NCI-H774 (cell line): ENCODE results near the gene ABLIM2.

Experiments used
- DNase-seq: peaks from one replicate; lab custom pipeline; 2025; lab: John Stamatoyannopoulos, UW

ABLIM2 gene

GRCh38 chr4:8119877-8120276 is 38.7 kb downstream of the ABLIM2 start:
- no peak for DNase-seq

DNA sequence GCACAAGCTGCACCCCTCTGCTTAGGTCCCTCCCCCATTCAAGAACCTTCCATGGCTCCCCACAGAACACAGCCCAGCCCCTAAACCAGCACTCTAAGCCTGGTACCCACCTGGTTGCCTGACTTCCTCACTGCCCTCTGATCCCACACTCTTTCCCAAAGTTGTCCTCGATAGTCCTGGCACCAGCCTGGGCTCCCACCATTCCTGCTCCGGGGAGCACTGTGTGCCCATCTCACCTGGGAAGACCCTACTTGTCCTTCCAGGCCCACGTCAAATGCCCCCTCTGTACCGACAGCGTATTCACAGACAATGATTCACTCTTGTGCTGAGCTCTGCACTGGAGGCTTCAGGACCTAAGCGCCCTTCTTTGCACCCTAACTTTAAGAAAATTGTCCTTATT is 40.1 kb downstream of the ABLIM2 start:
- no peak for DNase-seq

DNA sequence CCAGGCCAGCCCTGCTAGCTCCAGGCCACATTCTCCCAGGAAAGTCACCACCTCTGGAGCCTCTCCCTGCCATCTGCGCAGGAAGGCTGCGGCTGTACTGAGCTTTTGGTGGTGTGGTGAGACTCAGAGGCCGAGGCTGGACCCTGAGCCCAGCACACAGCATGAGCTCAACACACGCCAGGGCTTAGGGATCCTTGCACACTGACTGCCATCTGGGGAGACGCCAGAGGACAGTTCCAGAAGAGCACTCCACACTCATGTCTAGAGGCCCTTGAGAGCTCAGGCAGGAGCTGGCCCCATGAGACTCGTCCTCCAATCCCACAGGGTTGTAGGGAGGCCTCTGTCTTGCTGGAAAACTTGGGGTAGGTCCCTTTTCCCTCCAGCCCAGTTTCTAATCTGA is 40.6 kb downstream of the ABLIM2 start:
- DNase-seq: no peak

- no peak for DNase-seq
Observed at GRCh38 chr4:8117278-8117682, 41.3 kb downstream of the ABLIM2 start.

GRCh38 chr4:8115916-8116315 is 42.7 kb downstream of the ABLIM2 start:
- DNase-seq: no peak

- DNase-seq: no peak
Observed at GRCh38 chr4:8115203-8115520, 43.5 kb downstream of the ABLIM2 start.

DNA sequence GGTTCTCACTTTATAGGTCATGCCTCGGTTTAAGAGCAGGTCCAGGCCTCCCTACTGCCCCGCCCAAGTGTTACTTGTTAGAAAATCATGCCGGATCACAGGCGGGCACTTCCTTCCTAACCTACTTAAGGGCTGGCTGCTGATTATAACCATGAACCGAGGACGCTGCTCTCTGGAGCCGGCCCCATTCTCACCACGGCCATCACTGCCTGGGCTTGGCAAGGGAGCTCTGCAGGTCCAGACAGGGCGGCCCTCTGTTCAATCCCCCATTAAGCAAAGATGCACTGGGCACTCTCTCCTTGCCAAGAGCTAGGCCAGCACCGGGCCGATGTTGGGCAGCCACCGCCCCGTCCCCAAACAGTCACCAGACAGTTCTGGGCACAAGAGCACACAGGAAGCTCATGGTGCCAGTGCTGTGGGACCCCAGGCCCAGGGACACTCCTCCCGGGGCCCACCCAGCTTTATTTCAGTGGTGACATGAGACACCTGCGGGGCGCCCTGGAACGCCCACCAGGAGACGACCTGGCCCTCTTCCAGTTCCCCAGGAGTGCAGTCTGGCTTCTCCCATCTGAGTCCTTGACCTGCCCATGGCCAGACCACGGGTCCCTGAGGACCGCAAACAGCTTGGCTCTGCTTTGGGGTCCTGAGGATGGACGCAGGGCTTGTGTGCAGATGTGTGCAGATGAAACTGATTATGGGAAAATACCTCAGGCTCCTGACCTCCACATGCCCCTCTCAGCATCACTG is 44.0 kb downstream of the ABLIM2 start:
- no peak for DNase-seq

- no peak for DNase-seq
Observed at GRCh38 chr4:8113611-8114377, 44.8 kb downstream of the ABLIM2 start.

DNA sequence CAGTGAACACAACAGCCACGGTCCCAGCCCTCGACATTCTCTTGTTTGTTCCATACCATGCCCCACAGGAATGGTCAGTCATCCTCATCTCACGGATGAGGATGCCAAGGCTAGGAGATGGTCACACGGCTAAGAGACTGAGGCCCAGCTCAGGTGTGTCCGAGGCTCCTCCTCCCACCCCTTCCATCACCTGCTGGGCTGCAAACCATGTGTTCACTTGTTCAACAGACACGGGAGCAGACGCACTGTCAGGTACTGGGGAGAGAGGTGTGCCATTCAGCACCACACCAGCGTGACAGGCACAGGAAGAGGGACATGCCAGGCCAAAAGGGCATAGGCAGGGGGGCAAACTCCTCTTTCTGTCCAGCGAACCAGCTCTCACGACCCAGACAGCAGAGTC is 45.9 kb downstream of the ABLIM2 start:
- DNase-seq: no peak

DNA sequence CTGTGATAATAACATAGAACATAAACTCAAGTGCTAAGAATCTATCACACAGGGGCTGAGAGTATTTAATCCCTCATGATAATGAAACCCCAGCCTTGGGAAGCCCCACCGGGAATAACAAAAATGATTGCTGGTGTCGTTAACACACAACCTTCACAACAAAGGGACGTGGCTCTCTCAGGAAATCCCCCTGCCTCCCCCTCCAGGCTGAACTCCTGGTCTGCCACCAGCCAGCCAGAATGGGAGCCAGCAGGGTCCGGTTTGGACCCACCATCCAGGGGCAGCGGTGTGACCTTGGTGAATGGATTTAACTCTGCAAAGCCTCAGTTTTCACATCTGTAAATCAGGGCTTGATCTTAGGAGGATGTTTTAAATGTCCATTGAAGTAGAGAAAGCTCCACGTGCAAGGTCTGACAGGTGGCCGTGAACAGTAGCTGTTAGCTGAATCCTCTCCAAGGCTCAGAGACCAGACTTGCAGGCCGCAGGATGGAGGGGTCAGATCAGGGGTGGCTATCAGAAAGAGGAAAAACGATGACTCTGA is 46.5 kb downstream of the ABLIM2 start:
- DNase-seq: no peak

- no peak for DNase-seq
Observed at GRCh38 chr4:8110071-8110986, 48.3 kb downstream of the ABLIM2 start.

DNA sequence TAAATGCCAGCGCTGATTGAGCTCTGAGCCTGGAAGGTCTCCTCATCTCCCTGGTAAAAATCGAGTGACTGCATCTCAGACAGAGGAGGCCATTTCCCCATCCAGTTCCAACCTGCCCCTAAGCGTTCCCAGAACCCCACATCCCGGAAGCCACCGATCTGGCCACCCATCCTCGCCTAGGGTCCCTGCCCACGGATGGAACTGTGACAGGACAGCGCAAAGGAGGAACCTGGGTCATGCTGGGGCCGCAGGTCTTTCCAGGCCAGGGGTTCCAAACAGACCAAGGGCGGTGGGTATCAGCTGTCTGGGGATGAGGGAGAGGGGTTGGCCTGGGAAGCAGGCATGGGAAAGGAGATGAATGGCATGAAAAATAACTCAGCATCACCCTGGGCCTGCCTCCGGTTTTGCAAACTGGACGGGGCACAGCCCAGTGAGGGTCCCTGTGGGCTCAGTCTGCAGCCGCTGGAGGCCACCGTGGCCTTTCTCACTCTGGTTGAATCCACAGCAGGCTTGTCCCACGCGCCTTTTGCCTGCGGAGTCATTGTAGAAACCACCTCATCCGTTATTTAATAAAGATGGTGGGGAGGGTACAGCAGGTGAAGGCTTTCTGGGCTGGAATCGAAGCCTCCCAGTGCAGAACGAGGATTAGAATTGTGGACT is 49.1 kb downstream of the ABLIM2 start:
- DNase-seq: no peak

- peak; percentile 57 for DNase-seq
Observed at GRCh38 chr4:8108991-8109390, 49.6 kb downstream of the ABLIM2 start.

- peak; percentile 82 for DNase-seq
Observed at GRCh38 chr4:8108261-8108660, 50.4 kb downstream of the ABLIM2 start.

DNA sequence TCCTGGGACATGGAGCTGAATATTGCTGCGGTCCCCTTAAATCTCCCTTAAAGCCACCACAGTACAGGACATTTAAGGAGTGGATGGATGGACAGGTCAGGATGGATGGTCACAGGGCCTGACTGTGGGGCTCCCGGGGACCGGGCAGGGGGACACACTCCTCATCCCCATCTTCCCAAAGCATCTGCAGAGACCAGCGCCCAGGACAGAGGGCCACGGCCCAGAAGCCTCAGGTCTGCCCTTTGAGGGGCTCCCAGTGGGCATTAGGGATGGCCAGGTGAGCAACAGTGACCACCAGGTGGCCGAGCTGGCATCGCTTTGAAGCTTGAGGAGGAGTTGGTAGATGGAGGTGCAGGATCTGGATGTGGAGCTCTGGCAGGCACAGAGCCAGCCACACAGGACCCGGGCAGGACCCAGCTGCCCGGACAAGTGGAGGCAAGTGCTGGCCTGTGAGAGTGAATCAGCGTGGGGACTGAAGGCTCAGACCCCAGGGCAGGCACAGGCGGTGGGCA is 51.4 kb downstream of the ABLIM2 start:
- no peak for DNase-seq

DNA sequence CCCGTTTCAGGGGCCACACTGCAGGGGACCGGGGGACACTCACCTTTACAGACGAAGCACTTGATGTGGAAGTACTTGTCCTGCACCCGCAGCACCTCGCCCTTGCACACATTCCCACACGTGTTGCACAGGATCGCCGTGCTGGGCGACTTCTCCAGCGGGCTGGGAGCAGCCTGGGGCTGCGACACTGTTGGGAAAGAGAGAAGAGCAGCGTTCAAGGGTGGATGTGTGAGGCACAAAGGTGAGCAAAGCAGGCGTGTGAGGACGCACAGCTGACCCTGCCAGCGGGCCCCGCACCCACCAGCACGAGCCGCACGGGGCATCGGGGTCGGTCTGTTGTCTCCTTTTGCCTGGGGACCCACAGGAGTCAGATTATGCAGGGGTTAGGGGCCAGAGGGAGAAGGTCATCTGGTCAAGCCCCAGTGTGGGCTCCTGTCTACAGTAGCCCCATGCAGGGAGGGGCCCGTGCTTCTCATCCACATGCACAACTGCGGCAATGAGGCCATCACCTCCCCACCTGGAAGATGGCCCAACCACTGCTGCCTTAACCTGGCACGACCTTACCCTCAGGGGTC is 52.1 kb downstream of the ABLIM2 start:
- no peak for DNase-seq

GRCh38 chr4:8105306-8106100 is 53.1 kb downstream of the ABLIM2 start:
- DNase-seq: no peak

DNA sequence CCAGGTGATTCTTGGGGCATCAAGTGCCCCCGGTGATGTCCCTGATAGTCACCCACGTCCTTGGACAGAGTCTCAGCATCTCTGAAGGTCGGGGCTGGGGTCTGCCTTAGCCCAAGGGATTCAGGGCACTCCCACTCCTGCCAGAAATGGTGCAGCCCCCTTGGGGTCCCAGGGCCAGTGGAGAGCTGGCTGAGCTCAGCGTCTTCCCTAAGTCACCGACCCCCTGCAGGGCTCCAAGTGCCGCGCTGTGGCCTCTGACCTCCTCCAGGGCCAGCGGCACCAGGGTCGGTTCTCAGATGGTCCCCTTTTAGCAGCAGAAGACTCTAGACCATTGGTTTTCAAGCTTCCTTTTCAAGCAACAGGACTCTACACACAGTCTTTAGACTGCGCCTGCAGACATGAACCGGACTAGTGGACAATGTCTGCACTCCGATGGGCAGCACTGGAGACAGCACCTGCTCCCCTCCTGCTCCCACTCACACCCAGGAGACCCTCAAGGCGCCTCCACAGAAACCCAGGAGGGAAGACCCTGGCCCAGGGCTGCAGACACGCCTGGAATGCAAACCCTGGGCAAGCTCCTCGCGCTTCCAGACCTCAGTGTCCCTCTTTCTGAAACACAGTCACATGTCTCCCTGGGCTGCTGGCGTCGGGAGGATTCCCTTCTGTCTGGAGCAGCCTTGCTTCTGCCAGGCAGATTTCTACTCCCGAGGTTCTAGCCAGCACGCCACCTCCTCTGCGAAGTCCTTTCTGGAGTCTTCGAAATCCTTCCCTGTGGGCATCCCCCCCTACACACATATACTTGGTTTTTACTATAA is 53.9 kb downstream of the ABLIM2 start:
- no peak for DNase-seq
